CD4-positive, alpha-beta T cell treated with Interleukin-21 for 1 hour (primary cell): Measurements from ENCODE around the gene RBMS1.
"Not testable (repeated sequence)": the region's sequence is repeated elsewhere in the genome, so short reads cannot be mapped to it uniquely, and the experiment has no call there.

Experiments
- DNase-seq: peaks from one replicate; pipeline ENCODE4 v3.0.0-alpha.2; 2020

RBMS1 gene

DNA sequence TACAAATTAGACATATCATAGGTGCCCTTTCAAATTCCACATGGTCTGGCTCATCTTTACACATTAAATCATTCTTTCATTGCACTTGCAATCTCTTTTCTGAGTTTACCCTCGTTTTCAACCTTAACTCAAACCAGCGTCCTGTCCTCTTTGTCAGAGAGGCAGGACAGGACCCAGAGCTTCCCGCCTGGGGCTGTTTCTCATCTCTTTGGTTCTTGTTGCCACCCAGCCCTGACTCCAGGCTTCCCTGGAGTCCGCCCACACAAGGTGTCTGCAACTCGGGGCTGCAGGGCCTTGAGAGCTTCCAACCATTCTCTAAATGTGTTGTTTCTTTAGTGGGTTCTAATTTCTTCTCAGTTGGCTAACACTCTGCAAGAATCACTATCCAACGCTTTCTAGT is 24.4 kb downstream of the RBMS1 start:
- no peak for DNase-seq

DNA sequence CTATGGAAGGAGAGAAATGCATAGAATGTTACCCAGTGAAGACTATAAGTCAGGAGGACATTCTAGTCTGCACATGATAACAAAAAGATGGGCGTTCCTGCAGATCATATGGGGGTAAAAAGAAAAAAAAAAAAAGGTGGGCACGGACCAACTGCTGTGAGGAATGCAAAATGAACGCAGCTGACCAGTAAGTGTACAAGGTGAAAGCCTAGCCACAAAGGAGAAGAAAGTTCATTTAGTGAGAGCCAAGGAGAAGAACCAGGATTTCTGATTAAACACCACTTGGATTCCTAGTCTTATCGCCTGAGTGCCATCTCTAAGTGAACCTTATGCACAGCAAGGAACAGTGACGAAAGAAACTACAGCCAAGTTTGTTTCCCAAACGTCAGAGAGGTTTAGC is 26.5 kb downstream of the RBMS1 start:
- no peak for DNase-seq

GRCh38 chr2:160465406-160465805 is 28.2 kb downstream of the RBMS1 start:
- DNase-seq = no peak

DNA sequence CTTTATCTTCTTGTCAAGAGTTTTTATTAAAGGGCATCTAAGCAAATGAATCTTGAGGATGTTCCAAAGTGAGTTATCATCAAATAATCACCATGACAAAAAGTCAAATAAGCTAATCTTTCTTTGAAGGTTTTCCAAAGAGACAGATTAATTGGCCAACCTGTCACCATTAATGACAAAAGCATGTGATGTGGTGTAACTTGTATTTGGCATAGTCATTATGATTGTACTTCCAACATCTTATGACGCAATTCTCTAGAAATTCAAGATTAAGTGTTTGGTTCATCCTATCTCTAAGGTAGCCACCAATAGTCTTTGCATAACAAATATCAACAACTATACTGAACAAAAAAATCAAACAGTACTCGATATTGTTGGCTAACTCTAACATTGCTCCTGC is 28.6 kb downstream of the RBMS1 start:
- DNase-seq = no peak

DNA sequence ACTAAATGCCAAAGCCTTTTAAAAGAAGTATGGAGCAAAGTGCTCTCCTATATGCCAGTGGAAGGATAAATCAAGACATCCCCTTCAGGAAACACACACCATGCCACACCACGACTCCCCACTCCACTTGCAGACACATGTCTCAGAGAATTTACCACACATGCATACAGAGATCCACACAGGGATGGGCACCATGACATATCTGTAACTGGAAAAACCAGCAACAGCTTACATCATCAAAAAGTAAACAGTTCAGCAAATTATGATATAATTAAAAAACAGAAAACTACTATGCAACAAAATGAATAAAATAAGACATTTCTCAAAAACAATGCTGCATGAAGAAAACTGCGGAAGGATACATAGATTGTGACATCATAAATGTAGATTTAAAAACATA is 29.6 kb downstream of the RBMS1 start:
- no peak for DNase-seq

- DNase-seq = no peak
These were observed 30.4 kb downstream of the RBMS1 start for GRCh38 chr2:160463245-160463644.

DNA sequence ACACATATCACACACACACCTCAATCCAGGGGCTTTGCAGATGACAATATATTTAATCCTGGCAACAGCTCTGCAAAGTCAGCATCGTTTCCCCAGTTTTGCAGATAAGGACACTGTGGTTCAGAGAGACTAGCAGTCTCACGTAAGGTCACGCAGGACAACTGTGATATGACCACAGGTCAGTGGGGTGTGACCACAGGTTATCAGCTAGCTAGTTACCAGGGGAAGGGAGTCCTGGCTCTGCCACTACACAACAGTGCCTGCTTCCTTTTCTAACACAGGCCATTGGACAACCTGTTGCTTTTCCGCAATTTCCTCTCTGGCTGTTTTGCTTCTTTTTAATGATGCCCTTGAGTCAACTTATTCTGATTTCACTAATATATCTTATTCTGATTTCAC is 33.3 kb downstream of the RBMS1 start:
- no peak for DNase-seq

- DNase-seq = no peak
These were observed 33.9 kb downstream of the RBMS1 start for GRCh38 chr2:160459538-160460332.

- DNase-seq = no peak
These were observed 34.7 kb downstream of the RBMS1 start for GRCh38 chr2:160458718-160459453.

DNA sequence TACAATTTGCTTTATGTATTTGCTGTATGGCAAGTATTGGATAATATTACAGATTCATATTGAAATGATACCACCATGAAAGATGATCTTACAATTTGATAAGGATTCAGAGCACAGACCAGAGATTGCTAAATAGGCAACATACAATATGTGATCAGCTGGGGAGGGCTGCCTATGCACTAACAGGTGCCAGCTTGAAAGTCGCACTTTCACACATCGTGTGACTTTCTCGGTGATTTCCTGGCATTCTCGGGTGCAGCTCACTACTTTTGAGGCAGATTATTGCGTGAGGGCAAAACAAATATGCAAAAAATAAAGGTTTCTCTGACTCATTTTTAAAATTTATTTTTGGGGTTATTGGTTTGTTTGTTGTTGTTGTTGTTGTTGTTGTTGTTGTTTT is 36.0 kb downstream of the RBMS1 start:
- peak; percentile 15 for DNase-seq

DNA sequence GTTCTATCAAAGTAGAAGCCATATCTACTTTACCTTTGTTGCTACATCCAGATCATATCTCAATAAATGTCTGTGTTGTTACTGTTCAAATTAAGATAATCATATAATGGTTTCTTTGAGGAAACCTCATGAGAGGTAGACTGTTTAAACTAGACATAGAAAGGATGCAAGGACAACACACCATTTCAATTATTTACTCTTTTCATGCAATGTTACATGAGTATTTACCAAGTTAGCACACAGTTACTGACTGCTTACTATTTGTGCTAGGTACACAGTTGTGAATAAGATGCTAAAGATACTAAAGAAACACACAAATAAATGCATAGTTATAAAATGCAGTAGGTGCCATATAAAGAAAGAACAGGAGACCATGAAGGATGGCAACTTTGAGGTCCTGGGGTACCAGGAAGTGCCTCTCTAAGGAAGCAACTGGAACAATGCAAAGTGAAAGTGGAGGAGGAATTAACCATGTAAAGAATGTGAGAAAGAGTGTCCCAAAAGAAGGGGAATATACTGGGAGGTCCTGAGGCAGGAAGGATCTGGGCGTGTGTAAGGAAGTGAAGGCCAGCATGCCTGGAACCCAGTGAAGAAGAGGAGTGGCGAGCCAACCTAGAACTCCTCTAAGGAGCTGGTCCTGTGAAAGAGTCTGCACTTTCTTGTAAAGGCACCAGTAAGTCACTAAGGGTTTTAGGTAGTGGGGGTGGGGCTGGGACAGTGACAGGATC is 39.4 kb downstream of the RBMS1 start:
- DNase-seq = no peak

DNA sequence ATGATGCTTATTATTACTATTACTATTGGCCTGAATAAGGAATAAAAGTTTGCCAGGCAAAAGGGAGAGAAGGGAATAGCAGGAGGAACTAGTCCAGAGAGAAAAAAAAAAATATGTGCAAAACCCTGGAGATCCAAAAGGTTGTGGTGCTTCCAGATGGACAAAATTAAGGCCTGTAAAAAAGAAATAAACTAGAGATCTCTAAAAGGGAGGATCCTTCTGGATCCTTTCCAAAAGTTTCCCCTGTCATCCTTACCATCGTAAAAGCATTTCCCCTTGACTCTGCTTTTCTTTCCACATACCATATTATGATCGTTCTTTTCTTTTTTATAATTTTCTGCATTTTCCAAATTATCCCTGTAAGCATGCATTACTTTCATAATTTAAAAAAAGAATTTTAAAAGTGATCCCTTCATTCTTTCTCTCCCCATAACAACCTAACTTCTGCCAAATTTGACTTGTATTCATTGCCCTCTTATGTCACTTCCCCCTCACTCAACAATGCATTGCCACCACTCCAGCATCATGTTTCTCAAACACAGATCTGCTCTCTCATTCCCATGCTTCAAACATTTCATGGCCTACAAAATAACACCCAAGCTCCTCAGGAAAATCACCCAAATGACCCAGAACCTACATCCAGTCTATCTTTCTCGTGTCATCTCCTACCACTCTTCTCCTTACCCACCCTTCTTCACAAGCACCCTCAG is 40.3 kb downstream of the RBMS1 start:
- no peak for DNase-seq

GRCh38 chr2:160450486-160450885 is 43.1 kb downstream of the RBMS1 start:
- no peak for DNase-seq

GRCh38 chr2:160448821-160449220 is 44.8 kb downstream of the RBMS1 start:
- not testable (repeated sequence) for DNase-seq

DNA sequence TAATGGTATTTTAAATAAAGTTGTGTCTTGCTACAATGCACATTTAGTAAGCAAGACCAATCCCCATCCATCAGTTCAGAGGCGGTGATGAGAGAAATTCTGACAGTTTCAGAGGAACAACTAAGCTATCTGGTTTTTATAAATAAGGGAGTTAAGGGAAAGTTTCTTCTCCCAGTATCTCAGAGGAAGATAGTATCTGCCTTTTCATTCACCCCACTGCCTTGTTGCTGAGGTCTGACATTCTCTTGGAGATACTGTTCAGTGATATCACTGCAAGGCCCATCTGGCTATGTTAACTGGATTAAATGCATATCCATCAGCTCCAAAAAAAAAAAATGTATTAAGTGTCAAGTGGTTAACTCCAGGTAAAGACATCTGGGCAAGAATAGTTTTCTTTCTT is 47.9 kb downstream of the RBMS1 start:
- no peak for DNase-seq

GRCh38 chr2:160442603-160443002 is 51.0 kb downstream of the RBMS1 start:
- DNase-seq = no peak

GRCh38 chr2:160440888-160441287 is 52.7 kb downstream of the RBMS1 start:
- DNase-seq = no peak

DNA sequence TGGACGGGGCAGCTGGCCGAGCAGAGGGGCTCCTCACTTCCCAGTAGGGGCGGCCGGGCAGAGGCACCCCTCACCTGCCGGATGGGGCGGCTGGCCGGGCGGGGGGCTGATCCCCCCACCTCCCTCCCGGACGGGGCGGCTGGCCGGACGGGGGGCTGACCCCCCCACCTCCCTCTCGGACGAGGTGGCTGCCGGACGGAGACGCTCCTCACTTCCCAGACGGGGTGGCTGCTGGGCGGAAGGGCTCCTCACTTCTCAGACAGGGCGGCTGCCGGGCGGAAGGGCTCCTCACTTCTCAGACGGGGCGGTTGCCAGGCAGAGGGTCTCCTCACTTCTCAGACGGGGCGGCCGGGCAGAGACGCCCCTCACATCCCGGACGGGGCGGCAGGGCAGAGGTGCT is 54.6 kb downstream of the RBMS1 start:
- not testable (repeated sequence) for DNase-seq

DNA sequence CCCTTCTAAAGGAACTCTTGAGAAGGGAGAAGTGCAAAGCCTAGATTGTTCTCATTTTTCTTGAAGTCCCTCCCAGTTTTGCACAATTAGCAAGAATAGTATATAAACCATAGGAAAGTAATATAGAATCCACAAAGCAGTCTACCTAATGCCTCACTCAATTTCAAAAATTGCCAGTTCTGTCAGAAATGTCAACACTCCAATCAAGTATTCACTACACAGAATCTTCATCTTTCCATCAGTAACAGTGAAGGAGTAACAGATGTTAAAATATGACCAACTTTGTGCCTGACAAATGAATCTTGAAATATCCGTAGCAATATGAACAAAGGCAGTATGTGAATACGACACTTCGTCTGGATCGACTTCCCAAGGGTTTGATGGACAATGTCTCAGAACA is 56.3 kb downstream of the RBMS1 start:
- no peak for DNase-seq

GRCh38 chr2:160434254-160434948 is 59.2 kb downstream of the RBMS1 start:
- no peak for DNase-seq

DNA sequence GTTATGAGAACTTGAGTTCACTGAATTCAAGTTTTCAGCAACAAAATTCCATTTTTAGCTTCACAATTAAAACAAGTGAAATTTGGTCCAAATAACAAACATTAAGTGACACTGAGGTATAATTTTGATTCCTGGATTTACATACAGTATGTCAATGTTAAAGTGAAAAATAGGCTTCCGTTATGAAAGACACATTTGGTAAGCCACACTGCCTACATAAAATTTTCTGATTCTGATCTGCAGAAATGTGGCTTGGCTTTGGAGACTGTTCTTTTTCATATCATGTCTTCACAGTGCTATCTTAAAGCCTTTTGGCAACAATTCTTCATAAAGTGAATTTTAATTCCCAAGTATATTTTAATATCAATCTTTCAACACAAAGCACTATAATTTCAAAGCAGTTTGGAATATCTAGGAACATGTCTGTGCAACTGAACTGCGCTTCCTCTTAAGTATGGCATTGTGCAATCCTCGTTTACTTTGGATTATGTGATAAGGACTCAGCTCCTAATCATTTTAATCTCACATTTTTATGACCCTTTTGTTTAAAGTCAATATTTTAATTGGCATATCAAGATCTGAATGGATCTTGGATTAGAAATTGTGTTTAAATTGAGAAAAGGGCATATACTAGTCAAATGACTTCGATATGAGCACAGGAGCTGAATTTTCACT is 60.0 kb downstream of the RBMS1 start:
- no peak for DNase-seq

GRCh38 chr2:160432633-160433032 is 61.0 kb downstream of the RBMS1 start:
- DNase-seq = no peak
